Activated CD4-positive, alpha-beta T cell treated with anti-CD3 and anti-CD28 coated beads, Interleukin-2, amount 50 U/mL, for 1 hour (primary cell): Measurements from ENCODE around the gene PDE8A.

Experiments used
- DNase-seq: peaks from one replicate; pipeline ENCODE4 v3.0.0-alpha.2; 2020

Gene PDE8A

DNA sequence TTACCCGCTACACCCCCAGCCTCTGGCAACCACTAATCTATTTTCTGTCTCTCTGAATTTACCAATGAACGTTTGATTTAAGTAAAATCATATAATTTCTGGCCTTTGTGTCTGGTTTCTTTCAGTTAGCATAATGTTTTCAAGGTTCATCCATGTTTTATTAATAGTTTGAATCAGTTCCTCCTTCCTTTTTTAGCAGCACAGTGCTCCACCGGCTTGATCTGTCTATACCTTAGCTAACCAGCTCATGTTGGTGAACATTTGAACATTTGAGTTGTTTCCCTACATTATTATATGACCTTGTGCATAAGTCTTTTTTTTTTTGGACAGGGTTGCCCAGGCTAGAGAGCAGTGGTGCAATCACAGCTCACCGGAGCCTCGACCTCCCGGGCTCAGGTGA lies 33.3 kb downstream of the PDE8A start:
- DNase-seq: no peak

- no peak for DNase-seq
Observed at GRCh38 chr15:85016275-85016674, 34.6 kb downstream of the PDE8A start.

- DNase-seq: no peak
Observed at GRCh38 chr15:85019815-85020590, 38.3 kb downstream of the PDE8A start.

DNA sequence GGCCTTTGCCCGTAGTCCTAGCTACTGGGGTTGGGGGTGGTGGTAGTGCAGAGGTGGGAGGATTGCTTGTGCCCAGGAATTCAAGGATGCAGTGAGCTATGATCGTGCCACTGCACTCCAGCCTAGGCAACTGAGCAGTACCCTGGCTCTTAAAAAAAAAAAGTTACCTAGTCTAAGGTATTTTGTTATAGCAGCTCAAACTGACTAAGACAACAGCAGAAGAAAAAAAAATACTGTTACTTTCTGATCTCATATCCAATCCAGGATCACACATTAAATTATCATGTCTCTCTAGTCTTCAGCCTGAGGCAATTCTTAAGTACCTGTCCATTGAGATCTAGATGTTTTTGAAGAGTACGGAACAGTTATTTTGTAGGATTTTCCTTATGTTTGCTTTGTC lies 39.8 kb downstream of the PDE8A start:
- DNase-seq: no peak

- DNase-seq: no peak
Observed at GRCh38 chr15:85022860-85023403, 41.3 kb downstream of the PDE8A start.

DNA sequence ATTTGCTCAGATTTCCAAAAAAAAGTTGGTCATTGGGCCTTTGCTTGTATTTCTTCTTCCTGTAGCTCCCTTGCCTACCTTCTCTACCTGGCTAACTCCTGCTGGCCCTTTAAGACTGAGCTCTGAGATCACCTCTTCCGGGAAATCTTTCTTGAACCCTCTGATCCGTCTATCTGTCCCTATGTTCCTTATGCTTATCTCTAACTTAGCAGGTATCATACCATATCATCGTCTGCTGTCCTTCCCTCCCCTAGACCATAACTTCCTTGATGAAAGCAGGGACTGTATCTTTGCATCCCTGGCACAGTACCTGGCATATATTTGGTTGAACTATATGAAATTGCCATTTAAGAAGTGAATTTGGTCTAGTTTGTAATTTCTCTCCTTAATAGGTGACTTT lies 42.3 kb downstream of the PDE8A start:
- no peak for DNase-seq

- no peak for DNase-seq
Observed at GRCh38 chr15:85024509-85025336, 43.1 kb downstream of the PDE8A start.

DNA sequence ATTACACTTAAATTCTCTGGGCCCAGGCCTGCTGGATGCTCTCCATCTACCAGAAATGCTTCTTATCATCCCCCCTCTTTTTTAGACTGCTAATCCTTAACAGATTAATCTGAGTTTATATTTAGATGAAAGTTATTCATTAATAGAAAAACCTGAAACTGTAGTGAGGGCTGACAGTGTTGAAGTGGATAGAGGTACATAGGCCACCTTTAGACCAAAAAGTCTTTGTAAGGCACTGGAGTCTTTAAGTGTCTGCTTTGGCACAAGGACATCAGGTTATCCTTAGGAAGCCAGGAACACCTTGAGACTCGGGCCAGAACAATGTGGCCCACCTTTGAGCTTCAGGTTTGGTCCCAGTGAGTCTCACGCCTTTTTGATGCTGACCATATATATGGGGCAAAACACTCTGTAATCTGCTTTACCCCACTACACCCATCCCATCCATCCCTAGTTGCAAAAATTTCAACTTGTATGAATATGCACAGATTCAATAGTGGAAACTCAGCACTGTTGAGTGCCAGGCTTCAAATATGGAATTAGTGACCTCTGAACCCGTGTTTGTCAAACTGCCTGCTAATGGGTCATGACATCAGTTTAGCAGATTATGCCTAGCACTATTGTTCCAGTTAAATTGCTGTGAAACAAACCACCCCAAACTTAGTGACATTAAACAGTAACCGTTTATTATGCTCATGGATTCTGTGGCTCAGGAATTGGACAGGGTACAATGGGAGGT lies 44.0 kb downstream of the PDE8A start:
- DNase-seq: no peak

DNA sequence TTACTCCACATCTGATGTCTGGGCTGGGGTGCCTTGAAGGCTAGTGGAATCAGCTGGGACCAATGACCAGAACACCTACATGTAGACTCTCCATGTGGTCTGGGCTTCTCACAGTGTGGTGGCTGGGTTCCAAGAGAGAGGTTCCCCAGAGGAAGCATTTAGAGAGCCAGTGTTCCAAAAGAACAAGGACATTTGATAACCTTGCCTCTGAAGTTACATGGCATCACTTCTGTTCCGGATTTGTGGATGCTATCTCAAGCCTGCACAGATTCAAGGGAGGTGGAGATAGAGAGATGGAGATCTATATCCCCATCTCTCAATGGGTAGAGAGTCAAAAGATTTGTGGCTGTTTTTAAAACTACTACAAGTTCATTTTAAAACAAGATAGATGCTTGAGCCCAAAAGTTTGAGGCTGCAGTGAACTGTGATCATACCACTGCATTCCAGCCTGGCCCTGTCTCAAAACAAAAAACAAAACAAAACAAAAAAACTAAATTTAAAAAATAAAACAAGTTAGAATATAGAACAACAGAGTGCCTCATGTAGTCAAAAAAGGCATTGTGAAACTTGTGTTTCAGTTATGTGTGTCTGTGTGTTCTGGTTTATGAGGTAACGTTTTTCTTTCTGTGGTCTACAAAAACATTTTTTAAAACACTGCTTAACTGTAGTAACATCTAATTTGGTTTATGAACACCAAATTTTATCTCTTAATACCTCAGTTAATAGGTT lies 44.8 kb downstream of the PDE8A start:
- no peak for DNase-seq

DNA sequence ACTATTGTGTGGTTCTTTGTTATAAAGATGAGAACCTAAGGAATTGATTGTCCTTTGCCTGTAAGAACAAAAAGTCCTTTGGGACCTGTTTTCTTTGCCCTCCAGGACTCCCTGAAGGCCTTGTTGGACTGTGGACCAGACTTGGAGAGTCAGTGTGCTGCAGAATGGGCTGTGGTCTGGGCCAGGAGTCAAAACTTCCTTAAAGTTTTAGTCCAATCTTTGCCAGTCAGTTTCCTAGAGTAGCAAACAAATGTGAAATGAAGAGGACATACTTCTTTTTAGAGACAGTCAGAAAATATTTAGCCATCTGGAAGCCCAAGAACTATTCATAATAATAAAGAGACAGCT lies 45.4 kb downstream of the PDE8A start:
- DNase-seq: no peak

DNA sequence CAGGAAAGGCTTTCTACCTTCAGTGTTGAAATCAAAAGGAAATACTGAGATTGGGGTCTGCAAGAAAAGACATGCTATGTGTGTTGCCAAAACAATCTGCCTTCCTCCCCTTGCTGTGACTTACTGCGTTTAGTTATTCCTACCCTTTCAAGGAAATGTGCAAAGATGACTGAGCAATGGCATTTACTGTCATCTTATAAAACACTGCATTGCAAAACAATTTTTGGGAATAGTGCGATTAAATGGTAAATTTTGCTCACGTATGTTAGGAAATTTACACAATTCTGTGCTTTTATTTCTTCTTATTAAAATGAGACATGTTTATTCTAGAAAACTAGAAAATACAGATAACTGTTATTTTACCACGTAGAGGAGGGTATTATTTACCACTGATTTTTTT lies 45.8 kb downstream of the PDE8A start:
- no peak for DNase-seq

GRCh38 chr15:85028416-85028815 lies 46.8 kb downstream of the PDE8A start:
- DNase-seq: no peak

GRCh38 chr15:85029221-85029620 lies 47.6 kb downstream of the PDE8A start:
- DNase-seq: no peak

DNA sequence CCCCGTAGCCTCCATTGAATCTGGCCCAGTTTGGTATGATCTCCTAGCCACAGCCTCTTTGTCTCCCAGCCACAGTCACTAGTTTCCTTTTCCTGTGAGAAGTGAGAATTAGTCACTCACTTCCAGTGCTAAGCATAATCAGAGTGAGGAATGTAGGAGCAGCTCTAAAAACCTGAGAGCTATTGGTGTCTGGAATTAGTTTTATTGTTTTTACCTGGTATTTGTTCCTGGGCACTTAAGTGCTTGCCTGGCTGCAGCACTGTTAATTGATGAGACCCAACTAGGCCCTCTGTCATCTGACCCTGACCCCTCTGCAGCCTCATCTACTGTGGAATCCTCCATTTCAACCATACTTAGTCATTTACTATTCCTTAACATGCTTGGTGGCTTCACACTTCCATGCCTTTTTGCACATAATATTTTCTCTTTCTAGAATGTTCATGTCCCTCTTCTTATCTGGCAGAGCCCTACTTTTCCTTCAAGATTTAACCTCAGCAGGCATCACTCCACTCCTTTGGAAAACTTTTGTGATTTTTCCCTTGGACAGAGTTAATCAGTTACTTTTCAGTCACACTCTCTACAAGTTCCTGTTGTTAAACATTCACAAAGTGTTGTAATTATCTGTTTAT lies 48.8 kb downstream of the PDE8A start:
- no peak for DNase-seq

DNA sequence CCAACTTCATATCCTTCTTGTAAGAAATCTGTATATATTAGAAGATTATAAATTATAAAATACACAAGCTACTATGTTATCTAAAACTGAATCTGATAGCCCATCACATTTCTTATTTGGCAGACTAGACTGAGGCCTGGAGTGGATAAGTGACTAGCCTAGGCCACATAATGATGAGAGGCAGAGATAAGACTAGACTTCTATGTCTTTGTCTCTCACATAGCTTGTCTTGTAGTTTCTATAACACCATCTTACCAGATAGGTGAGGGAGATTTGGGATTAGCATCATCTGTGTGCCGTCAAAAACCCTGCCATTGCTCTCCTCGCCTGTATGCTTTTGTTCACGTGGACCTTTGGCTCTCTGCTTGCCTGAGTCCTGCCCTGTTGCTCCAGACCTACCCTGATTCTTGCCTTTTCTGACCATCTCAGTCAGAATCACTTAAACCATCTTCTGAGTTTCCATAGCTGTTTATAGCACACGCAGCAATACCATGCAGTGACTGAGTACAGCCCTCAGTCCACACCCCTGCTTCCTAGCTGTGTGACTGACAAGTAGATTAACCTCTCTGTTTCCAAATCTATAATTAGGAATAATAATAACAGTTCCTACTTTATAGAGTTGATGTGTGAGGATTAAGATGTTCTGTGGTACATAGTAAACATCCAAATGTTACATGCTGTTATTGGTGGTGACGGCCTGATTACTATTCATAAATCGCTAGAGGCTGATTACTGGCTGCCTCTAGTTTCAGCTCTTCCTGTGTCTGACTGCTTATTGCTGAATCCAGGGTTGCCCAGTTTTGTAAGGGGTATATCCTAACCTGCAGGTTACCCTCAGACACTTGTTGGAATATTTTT lies 49.7 kb downstream of the PDE8A start:
- no peak for DNase-seq

DNA sequence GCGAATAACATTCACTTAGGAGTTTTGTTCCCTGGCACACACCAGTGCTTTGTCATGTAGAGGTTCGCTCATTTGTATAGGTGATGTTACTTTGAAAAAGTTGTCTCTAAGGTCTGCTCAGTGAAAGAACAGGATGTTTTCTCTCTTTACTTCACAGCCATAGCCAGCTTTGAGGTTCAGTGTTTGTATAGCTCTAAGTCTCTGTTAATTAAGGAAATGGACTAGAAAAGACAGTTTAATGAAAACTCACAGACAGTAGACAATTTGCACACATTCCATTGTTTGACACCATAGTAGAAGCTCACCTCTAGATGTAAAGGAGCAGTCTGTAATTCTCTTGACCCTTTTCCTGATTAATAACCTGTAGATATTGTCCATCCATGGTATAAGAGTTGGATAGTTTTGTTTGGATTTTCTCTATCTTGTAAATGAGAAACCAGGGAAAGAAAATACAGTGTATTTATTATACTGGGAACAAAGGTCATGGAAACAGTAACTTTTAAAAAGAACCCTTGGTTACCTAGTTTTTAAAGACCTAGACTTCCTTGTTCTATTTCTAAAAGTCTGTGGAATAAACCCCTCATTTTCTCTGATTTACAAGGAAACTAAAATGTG lies 50.4 kb downstream of the PDE8A start:
- DNase-seq: no peak

GRCh38 chr15:85033148-85033547 lies 51.5 kb downstream of the PDE8A start:
- DNase-seq: no peak

DNA sequence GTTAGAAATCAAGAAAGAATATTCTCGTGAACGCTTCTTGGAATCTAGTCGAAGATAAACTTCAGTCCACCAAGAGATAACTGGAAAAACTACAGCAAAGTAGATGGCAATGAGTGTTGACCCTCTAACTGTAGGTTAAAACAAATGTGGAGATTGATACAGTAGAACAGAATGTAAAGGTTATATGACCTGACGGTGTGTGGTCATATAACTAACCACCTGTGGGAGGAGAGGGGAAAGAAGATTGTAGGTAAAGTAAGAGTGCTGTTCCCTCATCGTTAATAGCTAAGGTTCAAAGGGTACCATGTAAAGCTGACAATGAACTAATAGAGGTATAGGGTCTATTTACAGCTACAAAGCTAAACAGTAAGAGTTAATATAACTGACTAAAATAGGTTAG lies 52.6 kb downstream of the PDE8A start:
- no peak for DNase-seq

- no peak for DNase-seq
Observed at GRCh38 chr15:85035980-85036379, 54.3 kb downstream of the PDE8A start.

GRCh38 chr15:85036716-85037115 lies 55.1 kb downstream of the PDE8A start:
- no peak for DNase-seq

DNA sequence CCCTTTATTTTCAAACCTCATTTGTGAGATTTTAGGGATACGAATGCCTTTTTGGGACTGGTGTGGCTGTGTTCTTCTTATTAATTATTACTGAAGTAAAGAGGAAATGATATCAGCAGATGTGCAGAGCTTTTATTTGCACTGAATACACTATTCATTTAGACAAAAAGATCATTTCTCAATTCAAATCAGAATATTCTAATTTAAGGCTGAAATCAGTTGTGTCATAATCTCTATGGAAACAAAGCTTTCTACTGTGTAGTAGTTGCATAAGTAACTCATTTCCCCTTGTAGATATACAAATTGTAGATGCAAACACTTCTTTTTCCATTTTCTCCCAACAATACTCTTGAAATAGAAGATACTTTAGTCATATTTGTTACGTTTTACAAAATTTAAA lies 56.0 kb downstream of the PDE8A start:
- DNase-seq: no peak
